IPS-18c (cell line): ENCODE measurements around the gene AMPD3.

Experiments
- H3K4me3 ChIP-seq: 2 replicates; pipeline ENCODE4 v1.7.0; 2013; ENCODE audit warnings: low read depth, mild to moderate bottlenecking, low read length, moderate library complexity; ENCODE audit not compliant: insufficient read depth
- H3K9me3 ChIP-seq: one replicate; pipeline ENCODE4 v1.6.1; 2013; ENCODE audit warnings: mild to moderate bottlenecking, low read length, moderate library complexity; ENCODE audit not compliant: control insufficient read depth, insufficient read depth

Gene AMPD3

GRCh38 chr11:10478574-10479550, 23.8 kb downstream of the AMPD3 start:
- Histone ChIP-seq H3K4me3 (no peak overlapping the region), H3K9me3 (no peaks in the 10 kb centered on the region)

GRCh38 chr11:10480026-10480425, 25.0 kb downstream of the AMPD3 start:
- no peaks in the 10 kb centered on the region for H3K9me3 ChIP-seq
- H3K4me3 ChIP-seq: no peak overlapping the region

GRCh38 chr11:10480760-10481159, 25.7 kb downstream of the AMPD3 start:
- Histone ChIP-seq H3K4me3 (no peak overlapping the region), H3K9me3 (no peaks in the 10 kb centered on the region)

DNA sequence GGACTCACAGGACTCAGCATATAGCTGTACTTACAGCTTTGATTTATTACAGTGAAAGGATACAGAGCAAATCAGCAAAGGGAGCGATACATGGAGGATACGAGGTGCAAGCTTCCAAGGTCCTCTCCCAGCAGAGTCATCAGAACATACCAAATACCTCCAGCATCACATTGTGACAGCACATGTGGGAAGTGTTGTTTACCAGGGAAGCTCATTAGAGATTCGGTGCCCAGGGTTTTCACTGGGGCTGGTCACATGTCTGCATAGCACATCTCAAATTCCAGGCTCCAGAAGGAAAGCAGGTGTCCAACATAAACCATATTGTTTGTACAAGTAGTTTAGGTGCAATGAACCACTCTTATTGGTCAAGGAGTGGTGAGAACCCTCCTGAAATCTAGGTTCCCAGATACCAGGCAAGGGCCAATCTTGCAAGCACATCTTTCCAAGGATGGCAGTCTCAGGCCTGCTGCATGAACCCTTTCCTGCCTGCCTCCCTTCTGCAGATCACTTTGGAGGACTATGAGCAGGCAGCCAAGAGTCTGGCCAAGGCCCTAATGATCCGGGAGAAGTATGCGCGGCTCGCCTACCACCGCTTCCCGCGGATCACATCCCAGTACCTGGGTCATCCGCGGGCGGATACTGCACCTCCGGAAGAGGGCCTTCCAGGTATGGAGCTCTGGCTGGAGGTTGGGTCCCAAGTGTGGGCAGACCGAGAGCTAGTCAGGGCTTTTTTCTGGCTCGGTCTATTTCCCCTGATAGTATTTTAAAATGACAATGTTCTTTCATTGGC, 26.7 kb downstream of the AMPD3 start:
- Histone ChIP-seq H3K4me3 (no peak overlapping the region), H3K9me3 (no peaks in the 10 kb centered on the region)

DNA sequence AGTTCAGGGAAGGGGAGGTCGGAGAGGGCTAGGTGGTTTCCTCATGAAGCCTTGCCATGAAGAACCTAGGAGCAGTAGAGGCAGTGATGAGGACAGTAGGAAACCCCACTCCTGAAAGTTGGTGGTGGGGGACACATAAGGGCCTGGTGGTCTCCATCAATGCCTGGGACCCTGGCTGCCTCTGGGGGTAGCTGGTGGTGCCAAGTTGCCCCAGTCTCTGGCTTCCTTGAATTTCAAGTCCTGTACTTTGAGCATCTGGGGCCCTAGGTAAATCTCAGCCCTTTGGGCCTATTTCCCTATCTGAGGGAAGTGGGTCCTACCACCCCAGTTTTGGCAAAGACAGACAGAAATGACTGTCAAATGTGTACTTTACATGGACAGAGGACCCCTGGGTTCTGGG, 28.1 kb downstream of the AMPD3 start:
- Histone ChIP-seq H3K9me3 (no peaks in the 10 kb centered on the region), H3K4me3 (no peak overlapping the region)

- Histone ChIP-seq H3K4me3 (no peak overlapping the region), H3K9me3 (no peaks in the 10 kb centered on the region)
Measured at GRCh38 chr11:10483584-10483983, 28.5 kb downstream of the AMPD3 start.

DNA sequence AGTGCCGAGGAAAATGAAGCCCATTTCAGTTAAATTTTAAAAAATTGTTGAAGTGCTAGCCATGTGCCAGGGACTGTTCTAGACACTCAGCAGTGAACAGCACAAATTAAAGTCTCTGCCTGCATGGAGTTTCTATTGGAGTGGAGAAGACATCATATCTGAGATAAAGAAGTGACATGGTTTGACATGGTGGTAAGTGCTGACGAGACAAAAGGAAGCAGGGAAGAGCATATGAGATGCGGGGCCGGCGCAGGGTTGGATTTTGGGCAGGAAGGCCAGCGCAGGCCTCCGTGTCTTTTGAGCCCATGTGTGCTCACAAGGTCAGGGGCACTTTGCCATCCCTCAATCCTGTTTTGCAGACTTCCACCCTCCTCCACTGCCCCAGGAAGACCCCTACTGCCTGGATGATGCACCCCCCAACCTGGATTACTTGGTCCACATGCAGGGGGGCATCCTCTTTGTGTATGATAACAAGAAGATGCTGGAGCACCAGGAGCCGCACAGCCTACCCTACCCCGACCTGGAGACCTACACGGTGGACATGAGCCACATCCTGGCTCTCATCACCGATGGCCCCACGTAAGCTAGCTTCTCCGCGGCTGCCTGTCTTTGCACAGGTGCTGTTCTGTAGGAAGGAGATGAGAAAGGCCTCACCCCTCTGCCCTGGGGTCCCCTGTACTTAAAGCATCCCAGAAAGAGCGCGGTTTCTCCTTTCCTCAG, 29.6 kb downstream of the AMPD3 start:
- Histone ChIP-seq H3K4me3 (no peak overlapping the region), H3K9me3 (no peaks in the 10 kb centered on the region)

GRCh38 chr11:10485646-10486045, 30.6 kb downstream of the AMPD3 start:
- H3K9me3 ChIP-seq: no peaks in the 10 kb centered on the region
- H3K4me3 ChIP-seq: no peak overlapping the region

DNA sequence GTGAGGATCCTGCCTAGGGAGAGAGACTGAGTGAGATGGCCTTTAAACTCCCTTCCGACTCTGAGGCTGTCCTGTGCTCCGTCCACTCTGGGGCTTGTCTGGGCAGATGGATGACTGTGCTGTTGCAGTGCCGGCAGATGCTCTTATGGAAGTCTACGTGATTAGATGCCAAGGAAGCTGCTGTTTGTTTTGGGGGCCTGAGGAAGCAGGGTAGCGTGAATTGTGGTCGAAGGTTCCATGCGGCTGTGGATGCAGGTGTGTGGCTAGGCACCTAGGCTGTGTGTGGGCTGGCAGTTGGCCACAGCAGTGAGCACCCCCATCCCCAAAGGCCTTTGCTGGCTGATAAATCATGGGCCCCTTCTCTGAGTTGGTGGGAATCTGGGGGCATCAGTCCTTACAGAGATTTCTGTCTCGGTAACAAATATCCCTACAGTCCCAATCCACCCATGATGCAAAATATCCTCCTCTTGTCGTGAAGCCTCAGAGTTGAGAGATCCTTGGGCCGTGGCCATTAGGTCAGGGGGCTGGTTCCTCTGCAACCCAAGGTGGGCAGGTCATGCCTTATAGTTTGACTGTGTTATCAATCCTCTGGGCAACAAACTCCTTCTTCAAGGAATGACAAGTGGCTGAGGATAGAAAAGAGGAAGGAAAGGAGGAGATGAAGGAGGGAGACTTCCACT, 31.2 kb downstream of the AMPD3 start:
- Histone ChIP-seq H3K9me3 (no peaks in the 10 kb centered on the region), H3K4me3 (no peak overlapping the region)

DNA sequence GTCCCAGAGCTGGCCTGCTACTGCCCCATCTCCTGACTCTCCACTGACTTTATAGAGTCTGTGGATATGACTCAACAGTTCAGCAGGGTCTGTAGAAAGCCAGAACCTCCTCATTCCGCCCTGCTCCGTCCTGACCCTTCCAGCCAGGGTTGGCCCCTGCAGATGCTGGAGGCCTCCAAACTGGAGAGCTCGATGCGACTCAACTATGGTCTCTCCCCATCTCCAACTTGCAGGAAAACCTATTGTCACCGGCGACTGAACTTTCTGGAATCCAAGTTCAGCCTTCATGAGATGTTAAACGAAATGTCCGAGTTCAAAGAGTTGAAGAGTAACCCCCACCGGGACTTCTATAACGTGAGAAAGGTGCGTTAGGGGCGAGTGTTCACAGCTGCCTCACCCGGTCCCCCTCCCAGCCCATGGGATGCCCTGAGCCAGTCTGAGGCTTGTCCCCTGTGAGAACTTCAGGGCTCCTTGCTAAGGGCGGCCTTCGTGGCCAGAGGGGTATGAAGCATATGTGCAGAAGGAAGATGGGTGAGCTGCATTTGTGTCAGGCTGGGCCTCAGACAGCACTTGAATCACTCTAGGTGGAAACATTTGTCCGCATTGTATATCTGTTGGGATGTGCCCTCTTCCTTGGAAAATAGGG, 32.1 kb downstream of the AMPD3 start:
- Histone ChIP-seq H3K4me3 (no peak overlapping the region), H3K9me3 (no peaks in the 10 kb centered on the region)

DNA sequence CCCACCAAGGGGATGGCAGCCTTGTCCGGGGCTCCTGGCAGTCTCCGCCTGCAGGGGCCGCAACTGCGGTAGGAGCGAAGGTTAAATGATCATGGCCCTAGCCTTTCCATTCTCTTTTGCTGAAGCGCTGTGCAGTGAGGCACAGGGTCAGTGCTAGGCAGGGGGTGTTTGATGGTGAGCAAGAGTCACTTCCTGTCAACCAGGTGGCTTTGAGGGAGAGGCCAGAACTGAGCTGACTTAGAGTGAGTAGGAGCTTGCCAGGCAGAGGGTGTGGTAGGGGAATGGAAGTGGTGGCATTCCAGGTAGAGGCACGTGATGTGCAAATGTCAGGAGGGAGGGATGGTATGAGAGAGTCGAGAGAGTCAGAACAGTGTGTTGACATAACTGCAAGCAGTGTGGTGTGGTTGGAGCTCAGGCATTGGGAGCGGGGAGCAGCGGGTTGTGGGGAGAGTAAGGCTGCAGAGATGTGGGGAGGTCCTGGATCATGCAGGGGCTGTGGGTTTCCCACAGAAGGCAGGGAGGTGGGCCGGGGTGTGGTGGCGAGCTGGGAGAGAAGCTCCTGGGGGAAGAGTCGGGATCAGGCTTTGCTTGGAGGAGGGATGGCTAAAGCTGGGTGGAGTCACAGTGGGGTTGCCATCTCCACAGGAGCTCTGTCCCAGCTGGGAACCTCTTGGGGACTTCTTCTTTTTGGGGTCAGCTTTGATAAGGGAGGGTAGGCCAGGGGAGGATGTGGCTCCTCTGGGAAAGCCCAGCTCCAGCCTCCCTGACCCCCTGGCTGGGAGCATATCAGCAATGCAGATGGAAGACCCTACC, 33.3 kb downstream of the AMPD3 start:
- no peak overlapping the region for H3K4me3 ChIP-seq

DNA sequence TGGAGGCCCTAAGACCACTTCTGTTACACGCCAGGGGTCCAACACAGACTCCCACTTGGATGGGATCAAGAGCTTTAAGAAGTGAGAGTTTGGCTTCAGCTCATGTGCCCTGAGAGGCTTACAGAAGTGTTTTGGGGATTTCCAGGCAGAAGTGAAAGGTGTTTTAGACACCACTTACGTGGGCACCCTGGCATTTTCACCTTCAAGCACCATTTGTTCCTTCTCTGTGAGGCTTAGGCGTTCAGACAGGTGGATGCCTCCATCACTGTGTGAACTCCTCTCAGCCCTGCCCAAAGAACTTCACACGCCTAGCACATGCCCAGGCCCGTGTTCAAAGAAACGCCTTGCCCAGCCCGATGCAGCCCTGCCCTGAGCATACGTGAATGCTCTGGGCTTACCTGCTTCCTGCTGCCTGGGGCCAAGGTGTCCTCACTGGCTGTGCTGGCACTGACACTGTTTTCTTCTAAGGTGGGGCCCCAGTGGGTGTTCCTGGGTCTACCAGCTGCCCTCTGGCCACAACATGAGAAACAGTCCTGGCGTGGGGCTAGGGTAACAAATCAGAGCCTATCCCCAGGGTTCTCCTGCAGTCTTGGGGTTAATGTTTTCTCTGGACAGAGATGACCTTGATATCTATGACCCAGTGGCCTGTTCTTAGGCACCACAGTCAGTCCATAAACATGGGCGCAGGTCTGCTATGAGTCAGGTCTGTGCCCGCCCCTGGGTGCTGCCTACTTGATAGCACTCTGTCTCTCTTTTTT, 34.0 kb downstream of the AMPD3 start:
- Histone ChIP-seq H3K4me3 (no peak overlapping the region), H3K9me3 (peaks cover 2% of the 10 kb centered on the region)

More for the DNA sequence above, 33.3 kb downstream of the AMPD3 start:
- H3K9me3 ChIP-seq: peaks cover 2% of the 10 kb centered on the region

- H3K4me3 ChIP-seq: no peak overlapping the region
- peaks cover 2% of the 10 kb centered on the region for H3K9me3 ChIP-seq
Measured at GRCh38 chr11:10490032-10490397, 35.0 kb downstream of the AMPD3 start.

- H3K9me3 ChIP-seq: peaks cover 2% of the 10 kb centered on the region
- H3K4me3 ChIP-seq: no peak overlapping the region
Measured at GRCh38 chr11:10490398-10491241, 35.6 kb downstream of the AMPD3 start.
